ENCODE results near the gene PTPRB. TPM values are rescaled to one million over a fixed set of nuclear protein-coding genes. Genes with fewer than 3 reads are reported as not detected.

PTPRB gene
- total RNA-seq, 6 experiments from 2014 or later: 12.7 to 35.9 (median 16.9) TPM

GRCh38 chr12:70469221-70469820 lies 167.9 kb downstream of the PTPRB start:
- Histone ChIP-seq H3K4me1 (no peaks in the 10 kb centered on the region), H3K36me3 (no peaks in the 10 kb centered on the region), H3K4me3 (peak overlapping the region in 1 of 3 donors; percentile 2), H3K27me3 (no peaks in the 10 kb centered on the region), H3K9me3 (no peaks in the 10 kb centered on the region), H3K27ac (no peak overlapping the region)
- DNase-seq: no peak
- TF ChIP-seq CTCF (IDR thresholded peaks at IDR 0.05) (no peak), POLR2A (IDR thresholded peaks at IDR 0.05) (no peak)
- intact Hi-C loops (cut with DNase I): no loop called here
- 80% methylated on average over 12 of the region's 12 CpGs for WGBS (ENCODE audit: insufficient coverage, low coverage, low lambda C conversion rate, missing lambda C conversion rate)
- peak in 2 of 4 donors; percentile 7 to 38 for ATAC-seq

GRCh38 chr12:70468741-70469140 lies 168.5 kb downstream of the PTPRB start:
- Histone ChIP-seq H3K4me3 (peak overlapping the region in 1 of 3 donors; percentile 2), H3K9me3 (no peaks in the 10 kb centered on the region), H3K36me3 (no peaks in the 10 kb centered on the region), H3K27ac (no peak overlapping the region), H3K27me3 (no peaks in the 10 kb centered on the region), H3K4me1 (no peaks in the 10 kb centered on the region)
- WGBS (ENCODE audit: insufficient coverage, low coverage, low lambda C conversion rate, missing lambda C conversion rate): 72% methylated on average over 3 of the region's 3 CpGs
- no peak for TF ChIP-seq CTCF (IDR thresholded peaks at IDR 0.05)
- no peak for TF ChIP-seq POLR2A (IDR thresholded peaks at IDR 0.05)
- DNase-seq (no peak), ATAC-seq (no peak)
- intact Hi-C loops (cut with DNase I): no loop called here

GRCh38 chr12:70467918-70468733 lies 169.1 kb downstream of the PTPRB start:
- ATAC-seq (peak in 1 of 4 donors; percentile 42), DNase-seq (no peak)
- H3K27ac ChIP-seq: no peak overlapping the region
- TF ChIP-seq CTCF (IDR thresholded peaks at IDR 0.05): no peak
- TF ChIP-seq POLR2A (IDR thresholded peaks at IDR 0.05): no peak
- no peaks in the 10 kb centered on the region for H3K36me3 ChIP-seq
- peak overlapping the region in 1 of 3 donors; percentile 2 for H3K4me3 ChIP-seq
- 37% methylated on average over 8 of the region's 10 CpGs for WGBS (ENCODE audit: insufficient coverage, low coverage, low lambda C conversion rate, missing lambda C conversion rate)
- no peaks in the 10 kb centered on the region for H3K4me1 ChIP-seq
- H3K9me3 ChIP-seq: no peaks in the 10 kb centered on the region
- H3K27me3 ChIP-seq: no peaks in the 10 kb centered on the region
- intact Hi-C loops (cut with DNase I): no loop called here

GRCh38 chr12:70467476-70467875 lies 169.8 kb downstream of the PTPRB start:
- H3K36me3 ChIP-seq: no peaks in the 10 kb centered on the region
- 38% methylated on average over 2 of the region's 2 CpGs for WGBS (ENCODE audit: insufficient coverage, low coverage, low lambda C conversion rate, missing lambda C conversion rate)
- TF ChIP-seq CTCF (IDR thresholded peaks at IDR 0.05): no peak
- no peak for TF ChIP-seq POLR2A (IDR thresholded peaks at IDR 0.05)
- no peak overlapping the region for H3K4me3 ChIP-seq
- no peak for ATAC-seq
- H3K27me3 ChIP-seq: no peaks in the 10 kb centered on the region
- no peaks in the 10 kb centered on the region for H3K4me1 ChIP-seq
- no peaks in the 10 kb centered on the region for H3K9me3 ChIP-seq
- no peak for DNase-seq
- intact Hi-C loops (cut with DNase I): no loop called here
- H3K27ac ChIP-seq: no peak overlapping the region
